Activated T-cell treated with anti-CD3 and anti-CD28 coated beads, Interleukin-2, amount 50 U/mL, for 72 hours (primary cell): ENCODE results near the gene YWHAQ. TPM values are rescaled to one million over a fixed set of nuclear protein-coding genes. Genes with fewer than 3 reads are reported as not detected.

Experiments
- ATAC-seq, 2 donors: fragments of 150-1000 bp; cut with Tn5 transposase; replicated peaks in 1 of 2; 2 replicates each; pipeline ENCODE4 v1.10.0; 2021; ENCODE audit warnings: moderate library complexity in 2 of 2, mild to moderate bottlenecking in 1 of 2
- DNase-seq, 2 donors: peaks; one replicate each; pipeline ENCODE4 v3.0.0; 2021 to 2022; ENCODE audit warnings: mixed read lengths in 1 of 2
- H3K27ac Mint-ChIP-seq: one replicate; pipeline ENCODE4 v1.8.0; 2022; ENCODE audit warnings: mild to moderate bottlenecking, moderate library complexity, mixed read lengths
- H3K27me3 Mint-ChIP-seq: one replicate; pipeline ENCODE4 v1.8.0; 2022; ENCODE audit warnings: low read depth, mixed read lengths
- H3K36me3 Mint-ChIP-seq, 2 donors: one replicate each; pipeline ENCODE4 v1.8.0; 2022; ENCODE audit warnings: mixed read lengths in 2 of 2, mild to moderate bottlenecking in 1 of 2; ENCODE audit not compliant: insufficient read depth in 2 of 2
- H3K4me1 Mint-ChIP-seq: one replicate; pipeline ENCODE4 v1.8.0; 2022; ENCODE audit warnings: low read depth, mixed read lengths
- H3K4me3 Mint-ChIP-seq, 2 donors: one replicate each; pipeline ENCODE4 v1.8.0; 2022; ENCODE audit warnings: mild to moderate bottlenecking in 2 of 2, mixed read lengths in 2 of 2, moderate library complexity in 2 of 2
- H3K9me3 Mint-ChIP-seq, 2 donors: one replicate each; pipeline ENCODE4 v1.8.0; 2022; ENCODE audit warnings: mixed read lengths in 2 of 2
- total RNA-seq, 2 donors: library from RNA; stranded (reverse); gene quantifications; one replicate each; pipeline ENCODE4 v1.2.3, GENCODE V29; 2022

YWHAQ gene
- total RNA-seq, result 100 to 1,000 TPM; 207 to 251 TPM

- Mint-ChIP-seq H3K36me3 (peaks cover 20 to 26% of the 10 kb centered on the region in 2 donors), H3K9me3 (no peaks in the 10 kb centered on the region), H3K4me1 (peaks cover 46% of the 10 kb centered on the region), H3K4me3 (peak within 1 kb of the TSS; percentile 89 to 99), H3K27me3 (peaks cover 7% of the 10 kb centered on the region), H3K27ac (peak within 1 kb of the TSS; percentile 97)
- peak; percentile 90 to 92 for ATAC-seq
- peak; percentile 97 to 98 for DNase-seq
Measured at GRCh38 chr2:9630736-9631552, at the start of gene YWHAQ. TSS of gene YWHAQ (minus strand) at chr2:9630997. CDS start at chr2:9630452, 545 bp downstream.

DNA sequence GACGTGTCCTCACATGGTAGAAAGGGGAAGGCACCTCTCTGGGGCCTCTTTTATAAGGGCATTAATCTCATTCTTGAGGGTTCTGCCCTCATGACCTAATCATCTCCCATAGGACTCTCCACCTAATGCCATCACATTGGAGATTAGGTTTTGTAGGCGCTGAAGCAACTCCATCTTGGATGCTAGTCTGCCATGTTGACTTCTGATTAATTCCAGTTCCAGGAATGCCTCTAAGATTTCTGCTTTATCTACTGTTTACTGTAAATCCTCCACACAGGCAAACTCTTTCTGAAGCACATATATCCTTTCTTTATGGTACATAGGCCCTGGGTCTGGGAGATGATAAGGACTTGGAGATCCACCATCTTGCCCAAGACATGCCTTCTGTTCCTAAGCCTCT, 49.3 kb upstream of the YWHAQ start:
- peaks cover 18% of the 10 kb centered on the region for H3K4me1 Mint-ChIP-seq

GRCh38 chr2:9679218-9679617, 48.4 kb upstream of the YWHAQ start:
- Mint-ChIP-seq H3K4me3 (no peak overlapping the region), H3K4me1 (peaks cover 22% of the 10 kb centered on the region), H3K36me3 (no peaks in the 10 kb centered on the region), H3K9me3 (peaks cover 0 to 1% of the 10 kb centered on the region in 2 donors), H3K27ac (no peak overlapping the region), H3K27me3 (peaks cover 12% of the 10 kb centered on the region)
- ATAC-seq (no peak), DNase-seq (no peak)

More for the DNA sequence above, 49.3 kb upstream of the YWHAQ start:
- ATAC-seq (no peak), DNase-seq (no peak)
- peaks cover 0 to 1% of the 10 kb centered on the region in 2 donors for H3K9me3 Mint-ChIP-seq
- no peak overlapping the region for H3K27ac Mint-ChIP-seq
- H3K4me3 Mint-ChIP-seq, result no peak overlapping the region
- peaks cover 7% of the 10 kb centered on the region for H3K27me3 Mint-ChIP-seq
- no peaks in the 10 kb centered on the region for H3K36me3 Mint-ChIP-seq

DNA sequence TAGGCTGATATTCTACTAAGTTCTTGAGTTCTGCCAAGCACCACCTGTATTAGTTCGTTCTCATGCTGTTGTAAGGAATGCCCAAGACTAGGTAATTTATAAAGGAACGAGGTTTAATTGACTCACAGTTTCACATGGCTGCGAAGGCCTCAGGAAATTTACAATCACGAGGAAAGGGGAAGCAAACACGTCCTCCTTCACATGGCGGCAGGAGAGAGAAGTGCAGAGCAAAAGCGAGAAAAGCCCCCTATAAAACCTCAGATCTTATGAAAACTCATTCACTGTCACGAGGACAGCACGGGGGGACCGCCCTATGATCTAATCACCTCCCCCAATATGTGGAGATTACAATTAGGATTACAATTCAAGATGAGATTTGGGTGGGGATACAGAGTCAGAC, 47.7 kb upstream of the YWHAQ start:
- ATAC-seq, result no peak
- Mint-ChIP-seq H3K27me3 (peaks cover 12% of the 10 kb centered on the region), H3K4me3 (no peak overlapping the region), H3K4me1 (peaks cover 22% of the 10 kb centered on the region), H3K36me3 (no peaks in the 10 kb centered on the region), H3K27ac (no peak overlapping the region), H3K9me3 (peaks cover 0 to 1% of the 10 kb centered on the region in 2 donors)
- DNase-seq, result no peak

DNA sequence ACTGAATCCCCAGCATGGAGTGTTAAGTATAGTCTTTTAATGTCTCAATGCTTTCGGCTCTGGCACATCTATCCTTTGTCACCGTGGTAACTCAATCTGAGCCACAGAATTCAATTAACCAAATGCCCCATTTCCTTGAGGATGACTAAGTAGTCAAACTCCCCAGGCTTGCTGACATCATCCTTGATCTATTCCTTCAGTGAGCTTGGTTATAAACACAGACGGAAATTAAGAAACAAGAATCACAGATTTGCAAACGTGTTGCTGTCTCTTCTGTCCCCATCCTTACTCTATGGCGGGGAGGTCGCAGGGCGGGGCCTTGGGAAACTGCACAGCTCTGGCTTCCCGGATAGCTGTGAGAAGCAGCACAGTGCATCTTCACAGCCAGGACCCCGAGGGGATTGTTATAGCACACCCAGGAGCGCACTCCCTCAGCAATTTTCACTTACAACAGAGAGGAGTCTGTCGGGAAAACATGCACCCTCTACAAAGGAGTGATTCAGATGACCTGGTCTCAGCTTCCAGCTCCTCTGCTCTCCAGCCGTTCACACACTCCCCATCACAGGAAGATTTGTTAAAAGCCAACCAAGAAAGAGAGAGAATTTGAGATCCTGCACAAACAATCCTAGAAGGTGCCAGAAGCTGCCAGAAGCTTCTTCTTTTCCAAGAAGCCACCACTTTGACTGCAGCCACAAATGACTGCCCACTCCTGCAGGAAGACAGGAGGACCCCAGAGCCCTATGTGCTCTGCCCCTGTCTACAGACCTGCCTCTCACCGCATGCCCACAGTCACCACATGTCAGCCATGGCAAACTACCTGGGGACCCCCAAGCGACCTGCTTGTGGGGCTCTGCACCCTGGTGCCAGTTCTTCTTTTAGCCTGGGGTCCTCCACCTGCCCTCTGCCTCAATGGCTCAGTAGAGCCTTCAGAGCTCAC, 44.9 kb upstream of the YWHAQ start:
- peaks cover 0 to 1% of the 10 kb centered on the region in 2 donors for H3K9me3 Mint-ChIP-seq

GRCh38 chr2:9674891-9675414, 44.2 kb upstream of the YWHAQ start:
- Mint-ChIP-seq H3K9me3 (no peaks in the 10 kb centered on the region), H3K4me1 (peaks cover 10% of the 10 kb centered on the region), H3K27ac (no peak overlapping the region), H3K27me3 (peaks cover 12% of the 10 kb centered on the region), H3K36me3 (no peaks in the 10 kb centered on the region), H3K4me3 (no peak overlapping the region)
- DNase-seq (no peak), ATAC-seq (no peak)

More for the DNA sequence above, 44.9 kb upstream of the YWHAQ start:
- ATAC-seq (peak in 1 of 2 donors; percentile 28), DNase-seq (no peak)
- Mint-ChIP-seq H3K27me3 (peaks cover 12% of the 10 kb centered on the region), H3K4me3 (no peak overlapping the region), H3K36me3 (no peaks in the 10 kb centered on the region), H3K27ac (no peak overlapping the region), H3K4me1 (peaks cover 11% of the 10 kb centered on the region)

DNA sequence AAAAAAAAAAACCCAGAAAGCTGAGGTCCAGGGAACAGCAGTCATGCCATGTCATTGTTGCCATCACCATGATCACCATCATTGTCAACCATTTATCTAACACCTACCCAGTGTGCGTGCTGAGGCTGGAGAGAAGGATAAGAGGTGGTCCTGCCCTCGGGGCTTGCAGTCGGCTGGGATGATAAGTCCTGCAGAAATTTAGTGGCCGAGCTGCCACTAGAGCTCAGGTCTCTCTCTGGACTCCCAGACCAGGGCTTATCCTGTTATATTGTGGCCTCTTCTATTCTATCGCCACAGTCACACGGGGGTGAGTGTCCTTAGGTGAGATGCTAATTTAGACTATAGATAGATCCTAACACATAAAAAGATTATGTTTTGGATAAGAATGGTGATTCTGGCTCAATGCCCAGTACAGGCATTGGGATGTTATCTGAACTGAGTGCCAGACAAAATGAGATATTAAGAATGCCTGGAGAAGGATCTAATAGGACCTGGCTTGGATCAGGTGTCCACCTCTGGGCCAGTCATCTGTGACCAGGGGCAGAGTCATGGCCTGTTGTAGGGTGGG, 43.2 kb upstream of the YWHAQ start:
- Mint-ChIP-seq H3K4me1 (peaks cover 10% of the 10 kb centered on the region), H3K27me3 (peaks cover 12% of the 10 kb centered on the region), H3K36me3 (no peaks in the 10 kb centered on the region), H3K9me3 (no peaks in the 10 kb centered on the region), H3K4me3 (no peak overlapping the region), H3K27ac (no peak overlapping the region)
- ATAC-seq (no peak), DNase-seq (no peak)

DNA sequence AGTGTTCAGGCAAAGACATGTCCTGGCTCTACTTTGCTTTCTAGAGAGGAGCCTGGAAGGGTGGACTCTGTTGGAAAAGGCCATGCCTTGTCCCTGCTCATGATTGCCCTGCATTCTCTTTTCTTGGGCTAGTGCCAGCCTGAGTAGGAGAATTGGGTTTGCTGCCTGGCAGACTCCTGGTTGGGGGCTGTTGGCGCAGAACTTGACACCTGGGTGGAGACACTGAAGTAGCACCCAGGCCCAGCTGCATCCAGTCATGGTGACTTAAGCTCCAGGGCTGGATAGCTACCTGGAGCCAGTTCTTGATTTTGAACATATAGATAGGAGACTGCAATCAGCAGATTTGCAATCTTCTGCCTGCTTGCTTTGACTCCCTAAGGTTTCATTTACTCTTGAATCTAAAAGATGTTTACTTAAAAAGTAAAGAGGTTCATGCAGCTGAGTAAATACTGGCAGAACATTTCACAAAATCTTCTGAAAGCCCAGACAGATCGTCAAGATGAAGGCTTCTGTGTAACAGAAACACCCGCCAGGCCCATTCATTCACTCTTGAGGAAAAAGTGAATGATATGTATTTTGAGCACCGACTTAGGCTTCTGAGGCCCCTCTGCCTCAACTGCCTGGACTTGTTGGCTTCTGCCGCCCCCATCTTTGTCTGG, 38.0 kb upstream of the YWHAQ start:
- Mint-ChIP-seq H3K27me3 (peaks cover 24% of the 10 kb centered on the region), H3K36me3 (no peaks in the 10 kb centered on the region), H3K27ac (no peak overlapping the region), H3K9me3 (peaks cover 0 to 3% of the 10 kb centered on the region in 2 donors), H3K4me3 (no peak overlapping the region), H3K4me1 (peaks cover 13% of the 10 kb centered on the region)
- DNase-seq (no peak), ATAC-seq (no peak)

GRCh38 chr2:9667826-9668225, 37.0 kb upstream of the YWHAQ start:
- no peak for DNase-seq
- no peak for ATAC-seq
- Mint-ChIP-seq H3K27ac (no peak overlapping the region), H3K9me3 (peaks cover 0 to 3% of the 10 kb centered on the region in 2 donors), H3K27me3 (peaks cover 24% of the 10 kb centered on the region), H3K4me3 (no peak overlapping the region), H3K4me1 (peaks cover 23% of the 10 kb centered on the region), H3K36me3 (no peaks in the 10 kb centered on the region)

DNA sequence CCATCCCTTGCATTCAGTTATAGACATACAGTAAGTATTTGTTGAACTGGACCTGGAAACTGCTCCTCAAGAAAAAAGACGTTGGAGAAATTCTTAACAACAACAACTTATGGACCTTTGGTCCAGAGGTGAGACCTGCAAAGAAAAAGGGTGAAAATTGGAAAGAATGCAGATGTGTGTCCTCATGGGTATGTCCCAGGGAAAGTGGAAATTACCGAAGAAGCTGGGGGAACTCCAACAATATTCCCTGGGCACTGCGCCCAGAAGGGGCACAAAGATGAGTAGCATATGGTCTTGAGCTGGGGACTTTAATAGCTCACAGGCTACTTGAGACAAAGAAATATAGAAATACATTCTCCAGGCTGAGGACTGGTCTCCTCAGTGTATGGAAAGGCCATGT, 35.5 kb upstream of the YWHAQ start:
- no peak overlapping the region for H3K27ac Mint-ChIP-seq
- ATAC-seq (no peak), DNase-seq (no peak)
- peaks cover 26% of the 10 kb centered on the region for H3K4me1 Mint-ChIP-seq
- peaks cover 0 to 3% of the 10 kb centered on the region in 2 donors for H3K9me3 Mint-ChIP-seq
- H3K27me3 Mint-ChIP-seq, result peaks cover 24% of the 10 kb centered on the region
- H3K36me3 Mint-ChIP-seq, result no peaks in the 10 kb centered on the region
- no peak overlapping the region for H3K4me3 Mint-ChIP-seq

DNA sequence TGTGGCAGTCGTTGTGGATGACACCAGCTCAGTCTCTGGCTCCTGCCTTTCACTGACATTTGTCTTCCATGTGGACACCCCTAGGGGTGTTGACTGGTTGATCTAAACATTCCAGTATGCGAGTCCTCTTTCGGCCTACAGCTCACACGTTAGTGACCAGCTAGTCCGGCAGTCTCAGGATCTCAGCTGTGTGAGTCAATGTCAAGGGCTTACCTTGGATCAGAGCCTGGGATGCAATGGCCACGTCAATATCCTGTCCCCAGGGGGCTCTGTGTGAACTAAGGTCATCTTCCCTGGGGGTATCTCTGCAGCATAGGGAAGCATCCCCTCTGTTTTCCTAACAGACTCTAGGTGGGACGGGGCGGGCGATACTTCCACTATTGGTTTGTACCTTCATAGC, 35.1 kb upstream of the YWHAQ start:
- no peak for DNase-seq
- no peak overlapping the region for H3K4me3 Mint-ChIP-seq
- peaks cover 0 to 3% of the 10 kb centered on the region in 2 donors for H3K9me3 Mint-ChIP-seq
- peaks cover 26% of the 10 kb centered on the region for H3K4me1 Mint-ChIP-seq
- ATAC-seq, result no peak
- peaks cover 24% of the 10 kb centered on the region for H3K27me3 Mint-ChIP-seq
- H3K27ac Mint-ChIP-seq, result no peak overlapping the region
- no peaks in the 10 kb centered on the region for H3K36me3 Mint-ChIP-seq

DNA sequence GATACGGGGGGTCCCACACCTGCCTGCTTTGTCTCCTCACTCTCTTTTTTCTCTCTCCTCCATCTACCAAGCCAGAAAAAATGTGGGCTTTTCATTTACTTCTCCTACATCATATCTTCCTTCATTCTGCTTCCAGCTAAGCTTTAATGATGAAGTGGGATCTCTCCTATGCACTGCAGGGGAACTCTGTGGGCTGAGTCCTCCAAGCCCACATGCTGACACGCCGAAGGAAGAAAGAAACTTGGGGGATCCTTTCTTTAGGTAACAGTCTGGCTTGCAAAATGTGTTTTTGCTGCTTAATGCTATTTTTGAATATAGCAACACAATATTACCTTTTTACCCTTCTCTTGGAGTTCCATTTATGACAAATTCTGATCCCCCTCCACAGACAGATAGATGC, 33.6 kb upstream of the YWHAQ start:
- Mint-ChIP-seq H3K4me3 (no peak overlapping the region), H3K4me1 (peaks cover 26% of the 10 kb centered on the region), H3K27ac (no peak overlapping the region), H3K36me3 (no peaks in the 10 kb centered on the region), H3K9me3 (peaks cover 0 to 3% of the 10 kb centered on the region in 2 donors), H3K27me3 (peaks cover 24% of the 10 kb centered on the region)
- ATAC-seq, result no peak
- no peak for DNase-seq
